Measurements from ENCODE around the gene AMACR.
"Not testable (repeated sequence)": the region's sequence is repeated elsewhere in the genome, so short reads cannot be mapped to it uniquely, and the experiment has no call there.

Gene AMACR

GRCh38 chr5:34016750-34017149 is 8.9 kb upstream of the AMACR start:
- no peak for TF ChIP-seq CTCF (IDR thresholded peaks at IDR 0.05; ENCODE audit: insufficient read depth, low read depth, low read length, missing control alignments)
- no peak for DNase-seq (ENCODE audit: low read depth)
- H3K4me3 ChIP-seq (ENCODE audit: low read length) = no peak overlapping the region

- no peak for TF ChIP-seq CTCF (IDR thresholded peaks at IDR 0.05; ENCODE audit: insufficient read depth, low read depth, low read length, missing control alignments)
- DNase-seq (ENCODE audit: low read depth) = no peak
- no peak overlapping the region for H3K4me3 ChIP-seq (ENCODE audit: low read length)
Observed at GRCh38 chr5:34016222-34016621, 8.4 kb upstream of the AMACR start.

- no peak for DNase-seq (ENCODE audit: low read depth)
- TF ChIP-seq CTCF (IDR thresholded peaks at IDR 0.05; ENCODE audit: insufficient read depth, low read depth, low read length, missing control alignments) = no peak
Observed at GRCh38 chr5:34015120-34015822, 7.4 kb upstream of the AMACR start.

GRCh38 chr5:34014626-34015025 is 6.8 kb upstream of the AMACR start:
- no peak for TF ChIP-seq CTCF (IDR thresholded peaks at IDR 0.05; ENCODE audit: insufficient read depth, low read depth, low read length, missing control alignments)
- no peak for DNase-seq (ENCODE audit: low read depth)
- no peak overlapping the region for H3K4me3 ChIP-seq (ENCODE audit: low read length)

More at GRCh38 chr5:34015120-34015822, 7.4 kb upstream of the AMACR start:
- no peak overlapping the region for H3K4me3 ChIP-seq (ENCODE audit: low read length)

- no peak overlapping the region for H3K4me3 ChIP-seq (ENCODE audit: low read length)
- no peak for TF ChIP-seq CTCF (IDR thresholded peaks at IDR 0.05; ENCODE audit: insufficient read depth, low read depth, low read length, missing control alignments)
- peak; percentile 59 for DNase-seq (ENCODE audit: low read depth)
Observed at GRCh38 chr5:34013547-34013946, 5.7 kb upstream of the AMACR start.

GRCh38 chr5:34012791-34013190 is 4.9 kb upstream of the AMACR start:
- no peak overlapping the region for H3K4me3 ChIP-seq (ENCODE audit: low read length)
- TF ChIP-seq CTCF (IDR thresholded peaks at IDR 0.05; ENCODE audit: insufficient read depth, low read depth, low read length, missing control alignments) = no peak
- no peak for DNase-seq (ENCODE audit: low read depth)

GRCh38 chr5:34011536-34011935 is 3.7 kb upstream of the AMACR start:
- TF ChIP-seq CTCF (IDR thresholded peaks at IDR 0.05; ENCODE audit: insufficient read depth, low read depth, low read length, missing control alignments) = no peak
- no peak overlapping the region for H3K4me3 ChIP-seq (ENCODE audit: low read length)
- DNase-seq (ENCODE audit: low read depth) = no peak

GRCh38 chr5:34010146-34010545 is 2.3 kb upstream of the AMACR start:
- not testable (repeated sequence) for DNase-seq (ENCODE audit: low read depth); H3K4me3 ChIP-seq (ENCODE audit: low read length)

All from epithelial cell of esophagus (primary cell).